Body of pancreas (tissue), 4 donors: ENCODE measurements around the gene TENM4.

Experiments used
- POLR2A ChIP-seq, 3 donors: fragments of 450-650 bp; IDR thresholded peaks; one replicate each; pipeline ENCODE4 v1.6.1; 2016; ENCODE audit warnings: antibody characterized with exemption in 3 of 3, mild to moderate bottlenecking in 2 of 3
- TF ChIP-seq, protein P1 (sequence below), 7 experiments: fragments of 450-650 bp in 4 of 7; fragments of 200-600 bp in 3 of 7; sonication (generic) in 3 of 7; IDR thresholded peaks; one replicate each; pipeline ENCODE4 v1.5.1; 2016 to 2019; ENCODE audit warnings: antibody characterized with exemption in 7 of 7

DNA sequence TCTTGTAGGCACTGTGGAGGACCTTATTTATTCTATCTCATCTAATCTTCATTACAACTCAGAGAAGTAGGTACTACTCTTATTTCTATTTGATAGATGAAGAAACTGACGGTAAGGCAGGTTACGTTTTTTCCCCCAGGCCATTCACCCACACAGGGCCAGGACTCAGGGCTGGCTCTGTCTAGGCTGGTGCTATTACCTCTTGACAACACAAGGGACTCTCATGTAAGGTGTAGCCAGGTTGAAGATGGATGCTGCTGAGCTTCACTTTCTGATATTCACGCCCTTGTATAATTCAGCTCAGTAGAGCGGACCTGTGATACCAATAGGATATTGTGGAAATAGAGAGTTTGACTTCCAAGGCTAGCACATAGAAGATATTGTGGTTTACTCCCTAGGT lies 453.1 kb downstream of the TENM4 start:
- no peak for TF ChIP-seq POLR2A (IDR thresholded peaks at IDR 0.05)
- TF ChIP-seq, protein P1, sequence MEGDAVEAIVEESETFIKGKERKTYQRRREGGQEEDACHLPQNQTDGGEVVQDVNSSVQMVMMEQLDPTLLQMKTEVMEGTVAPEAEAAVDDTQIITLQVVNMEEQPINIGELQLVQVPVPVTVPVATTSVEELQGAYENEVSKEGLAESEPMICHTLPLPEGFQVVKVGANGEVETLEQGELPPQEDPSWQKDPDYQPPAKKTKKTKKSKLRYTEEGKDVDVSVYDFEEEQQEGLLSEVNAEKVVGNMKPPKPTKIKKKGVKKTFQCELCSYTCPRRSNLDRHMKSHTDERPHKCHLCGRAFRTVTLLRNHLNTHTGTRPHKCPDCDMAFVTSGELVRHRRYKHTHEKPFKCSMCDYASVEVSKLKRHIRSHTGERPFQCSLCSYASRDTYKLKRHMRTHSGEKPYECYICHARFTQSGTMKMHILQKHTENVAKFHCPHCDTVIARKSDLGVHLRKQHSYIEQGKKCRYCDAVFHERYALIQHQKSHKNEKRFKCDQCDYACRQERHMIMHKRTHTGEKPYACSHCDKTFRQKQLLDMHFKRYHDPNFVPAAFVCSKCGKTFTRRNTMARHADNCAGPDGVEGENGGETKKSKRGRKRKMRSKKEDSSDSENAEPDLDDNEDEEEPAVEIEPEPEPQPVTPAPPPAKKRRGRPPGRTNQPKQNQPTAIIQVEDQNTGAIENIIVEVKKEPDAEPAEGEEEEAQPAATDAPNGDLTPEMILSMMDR (IDR thresholded peaks at IDR 0.05), result no peak
